Activated CD8-positive, alpha-beta memory T cell treated with anti-CD3 and anti-CD28 coated beads, Interleukin-2, amount 10 ng/mL, durations not matched to agents 7 days and 5 days (primary cell): Measurements from ENCODE around the gene USP7. TPM values are rescaled to one million over a fixed set of nuclear protein-coding genes. Genes with fewer than 3 reads are reported as not detected.

ENCODE experiments used
- ATAC-seq: fragments of 150-1000 bp; cut with Tn5 transposase; one replicate; pipeline ENCODE4 v1.10.0; 2021; ENCODE audit warnings: moderate library complexity
- CTCF ChIA-PET: fragments of 350-600 bp; sonication (Branson Sonifier 250); formaldehyde crosslinking; loops from one replicate; lab custom pipeline; 2021; ENCODE audit warnings: antibody characterized with exemption; lab: Charles Lee
- DNase-seq: peaks from one replicate; pipeline ENCODE4 v3.0.0-alpha.2; 2020
- H3K27ac Mint-ChIP-seq: one replicate; pipeline ENCODE4 v1.8.0; 2021; ENCODE audit warnings: mild to moderate bottlenecking, mixed read lengths
- H3K27me3 Mint-ChIP-seq: one replicate; pipeline ENCODE4 v1.8.0; 2021; ENCODE audit warnings: mixed read lengths
- H3K36me3 Mint-ChIP-seq: one replicate; pipeline ENCODE4 v1.8.0; 2021; ENCODE audit warnings: mild to moderate bottlenecking, mixed read lengths
- H3K4me1 Mint-ChIP-seq: one replicate; pipeline ENCODE4 v1.8.0; 2021; ENCODE audit warnings: mixed read lengths
- H3K4me3 Mint-ChIP-seq: one replicate; pipeline ENCODE4 v1.8.0; 2021; ENCODE audit warnings: mild to moderate bottlenecking, moderate library complexity, mixed read lengths
- H3K9me3 Mint-ChIP-seq: one replicate; pipeline ENCODE4 v1.8.0; 2022; ENCODE audit warnings: low read depth, mixed read lengths
- total RNA-seq, 2 experiments: library from RNA; stranded (reverse); gene quantifications; one replicate each; pipeline ENCODE4 v1.2.3, GENCODE V29; 2021

Gene USP7
- total RNA-seq, 2 experiments from 2014 or later = 159 to 179 TPM

- DNase-seq (no peak), ATAC-seq (no peak)
- no peaks in the 10 kb centered on the region for H3K9me3 Mint-ChIP-seq
- H3K4me1 Mint-ChIP-seq = peaks cover 31% of the 10 kb centered on the region
- H3K27ac Mint-ChIP-seq = peak overlapping the region; percentile 28
- CTCF ChIA-PET = interaction anchor here (0.7 to 1.6 kb wide), 5 partner anchors 27 to 100 kb away, joined by 3 to 8 read pairs (median 4); no protein-coding TSS in a partner anchor
- no peak overlapping the region for H3K4me3 Mint-ChIP-seq
- peaks cover 62% of the 10 kb centered on the region for H3K36me3 Mint-ChIP-seq
- H3K27me3 Mint-ChIP-seq = no peaks in the 10 kb centered on the region
These were observed 54.8 kb downstream of the USP7 start for GRCh38 chr16:8908810-8909468.

- Mint-ChIP-seq H3K36me3 (peaks cover 68% of the 10 kb centered on the region), H3K4me3 (no peak overlapping the region), H3K27ac (no peak overlapping the region), H3K27me3 (no peaks in the 10 kb centered on the region), H3K4me1 (peaks cover 22% of the 10 kb centered on the region), H3K9me3 (no peaks in the 10 kb centered on the region)
- CTCF ChIA-PET = interaction anchor here (1.0 to 2.5 kb wide), 3 partner anchors 9 to 102 kb away, joined by 3 to 8 read pairs (median 4); no protein-coding TSS in a partner anchor
- ATAC-seq = no peak
- DNase-seq = no peak
These were observed 56.6 kb downstream of the USP7 start for GRCh38 chr16:8907096-8907495.

DNA sequence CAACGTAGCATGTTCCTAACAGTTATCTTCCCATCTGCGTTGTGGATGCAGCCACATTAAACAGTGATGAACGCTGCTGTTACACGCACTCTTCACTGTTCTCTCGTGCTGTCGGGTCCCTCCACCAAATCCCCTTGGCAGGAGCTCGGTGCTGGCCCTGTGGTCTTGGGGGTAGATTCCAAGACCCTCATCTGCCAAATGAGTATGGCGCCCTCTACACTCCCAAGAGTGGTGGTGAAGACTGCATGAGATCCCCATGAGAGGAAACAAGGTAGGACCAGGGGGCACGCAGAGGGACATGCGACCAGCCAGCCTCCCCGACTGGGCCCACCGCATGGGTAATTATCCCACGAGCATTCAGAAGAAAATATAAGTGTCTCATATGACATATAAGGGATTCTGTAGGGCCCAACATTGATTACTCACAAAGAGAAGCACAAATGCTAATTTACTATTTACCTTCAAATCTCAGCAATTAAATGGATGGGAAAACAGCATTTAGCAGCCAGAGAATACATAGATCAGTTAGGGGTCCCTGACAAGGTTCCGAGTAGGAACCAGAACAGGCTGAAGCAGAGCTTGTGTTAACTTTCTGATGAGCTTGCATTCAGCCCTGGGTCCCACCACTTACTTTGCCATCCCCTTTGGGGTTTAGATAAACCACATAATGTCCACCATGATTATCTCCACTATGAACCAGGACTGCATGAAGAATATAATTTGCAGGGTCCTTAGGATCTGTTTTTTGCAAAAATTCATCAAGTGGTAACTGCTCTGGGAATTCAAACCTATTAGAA lies 57.7 kb downstream of the USP7 start:
- H3K36me3 Mint-ChIP-seq = peaks cover 69% of the 10 kb centered on the region
- H3K27ac Mint-ChIP-seq = peak overlapping the region; percentile 19
- CTCF ChIA-PET = interaction anchor here (1.0 to 2.5 kb wide), 4 partner anchors 9 to 144 kb away, joined by 3 to 8 read pairs (median 4); no protein-coding TSS in a partner anchor
- H3K27me3 Mint-ChIP-seq = no peaks in the 10 kb centered on the region
- ATAC-seq (no peak), DNase-seq (no peak)
- no peaks in the 10 kb centered on the region for H3K9me3 Mint-ChIP-seq
- H3K4me1 Mint-ChIP-seq = peaks cover 13% of the 10 kb centered on the region
- H3K4me3 Mint-ChIP-seq = no peak overlapping the region

DNA sequence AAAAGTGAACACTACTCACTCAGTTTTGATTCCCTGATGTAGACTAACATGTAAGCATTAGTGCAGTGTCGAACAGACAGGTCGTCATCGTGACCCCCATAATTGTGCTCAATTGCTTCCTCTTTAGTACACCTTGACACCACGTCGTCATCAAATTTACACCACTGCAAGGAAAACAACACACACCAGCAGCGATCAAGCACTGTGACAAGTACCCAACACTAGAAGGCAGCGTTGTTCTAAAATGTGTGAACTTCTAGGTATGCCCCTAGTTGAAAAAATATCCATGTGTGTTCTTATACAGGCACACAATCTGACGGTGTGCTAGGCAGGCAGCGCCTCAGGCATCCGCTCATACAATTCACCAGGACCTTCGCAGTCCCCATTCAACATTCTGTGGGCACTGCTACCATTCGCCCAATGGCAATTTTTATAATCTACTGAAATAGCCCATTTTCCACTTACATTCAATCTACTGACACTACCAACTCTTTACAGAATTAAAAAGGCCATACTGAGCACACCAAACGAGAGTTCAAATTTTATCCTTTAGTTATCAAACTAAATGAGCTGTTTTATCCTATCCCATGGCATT lies 58.4 kb downstream of the USP7 start:
- Mint-ChIP-seq H3K9me3 (no peaks in the 10 kb centered on the region), H3K36me3 (peaks cover 69% of the 10 kb centered on the region), H3K4me1 (peaks cover 6% of the 10 kb centered on the region), H3K27me3 (no peaks in the 10 kb centered on the region), H3K27ac (no peak overlapping the region), H3K4me3 (no peak overlapping the region)
- DNase-seq = no peak
- CTCF ChIA-PET = interaction anchor here (1.0 to 2.5 kb wide), 4 partner anchors 9 to 145 kb away, joined by 3 to 8 read pairs (median 4); no protein-coding TSS in a partner anchor
- peak; percentile 67 for ATAC-seq

DNA sequence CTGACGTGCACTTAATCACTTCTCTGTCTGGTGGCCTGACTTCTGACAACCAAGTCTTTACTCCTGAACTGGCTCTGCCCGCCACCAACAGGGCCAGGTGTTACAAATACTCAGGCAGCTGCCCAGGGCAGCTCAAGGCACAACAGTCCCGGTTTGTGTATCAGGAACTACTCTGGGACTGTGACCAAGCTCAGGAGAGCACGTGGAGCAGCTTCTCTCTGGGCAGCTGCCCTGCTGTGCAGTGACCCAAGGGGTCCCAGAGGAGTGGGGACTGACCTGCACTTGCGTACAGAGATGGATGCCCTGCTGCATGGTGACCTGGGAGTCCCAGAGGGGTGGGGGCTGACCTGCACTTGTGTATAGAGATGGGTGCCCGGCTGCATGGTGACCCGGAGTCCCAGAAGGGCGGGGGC lies 59.7 kb downstream of the USP7 start:
- H3K4me1 Mint-ChIP-seq = peaks cover 4% of the 10 kb centered on the region
- H3K9me3 Mint-ChIP-seq = no peaks in the 10 kb centered on the region
- H3K4me3 Mint-ChIP-seq = no peak overlapping the region
- H3K36me3 Mint-ChIP-seq = peaks cover 75% of the 10 kb centered on the region
- H3K27me3 Mint-ChIP-seq = no peaks in the 10 kb centered on the region
- no peak for ATAC-seq
- DNase-seq = no peak
- CTCF ChIA-PET = interaction anchor here (0.7 to 1.2 kb wide), 3 partner anchors 32 to 231 kb away, joined by 3 to 5 read pairs (median 4); no protein-coding TSS in a partner anchor
- no peak overlapping the region for H3K27ac Mint-ChIP-seq

GRCh38 chr16:8903004-8903403 lies 60.7 kb downstream of the USP7 start:
- no peak for ATAC-seq
- no peak overlapping the region for H3K27ac Mint-ChIP-seq

GRCh38 chr16:8901320-8901861 lies 62.3 kb downstream of the USP7 start:
- no peaks in the 10 kb centered on the region for H3K27me3 Mint-ChIP-seq
- ATAC-seq (no peak), DNase-seq (no peak)
- H3K4me3 Mint-ChIP-seq = no peak overlapping the region
- CTCF ChIA-PET = interaction anchor here (1.6 to 3.2 kb wide), 4 partner anchors 11 to 107 kb away, joined by 3 to 11 read pairs (median 8); no protein-coding TSS in a partner anchor
- H3K27ac Mint-ChIP-seq = no peak overlapping the region
- peaks cover 80% of the 10 kb centered on the region for H3K36me3 Mint-ChIP-seq
- no peaks in the 10 kb centered on the region for H3K4me1 Mint-ChIP-seq
- H3K9me3 Mint-ChIP-seq = no peaks in the 10 kb centered on the region

More at GRCh38 chr16:8903004-8903403, 60.7 kb downstream of the USP7 start:
- no peak for DNase-seq
- Mint-ChIP-seq H3K36me3 (peaks cover 76% of the 10 kb centered on the region), H3K4me1 (peaks cover 2% of the 10 kb centered on the region), H3K4me3 (no peak overlapping the region), H3K9me3 (no peaks in the 10 kb centered on the region), H3K27me3 (no peaks in the 10 kb centered on the region)
- CTCF ChIA-PET = no interaction called here

DNA sequence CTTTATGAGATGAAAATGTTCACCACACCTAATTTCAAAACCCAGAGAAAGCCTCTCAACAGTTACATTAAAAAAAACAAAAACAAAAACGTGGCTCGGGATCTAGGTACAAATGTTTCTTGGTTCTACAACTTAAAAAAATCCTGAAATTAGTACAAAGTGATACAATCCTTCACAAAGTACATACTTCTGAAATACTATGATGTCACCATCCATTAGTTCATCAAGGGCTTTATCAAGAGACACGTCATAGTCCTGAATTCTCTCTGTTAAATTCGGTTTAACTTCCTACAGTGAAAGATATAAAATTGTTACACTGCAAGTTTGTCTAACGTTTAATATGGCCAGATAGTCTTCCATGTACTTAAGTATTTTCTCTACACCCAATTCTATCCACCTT lies 63.4 kb downstream of the USP7 start:
- CTCF ChIA-PET = interaction anchor here (1.6 to 3.2 kb wide), 4 partner anchors 12 to 108 kb away, joined by 3 to 11 read pairs (median 8); no protein-coding TSS in a partner anchor
- no peak for DNase-seq
- no peaks in the 10 kb centered on the region for H3K27me3 Mint-ChIP-seq
- H3K9me3 Mint-ChIP-seq = no peaks in the 10 kb centered on the region
- H3K27ac Mint-ChIP-seq = no peak overlapping the region
- no peaks in the 10 kb centered on the region for H3K4me1 Mint-ChIP-seq
- peaks cover 74% of the 10 kb centered on the region for H3K36me3 Mint-ChIP-seq
- no peak for ATAC-seq
- H3K4me3 Mint-ChIP-seq = no peak overlapping the region

DNA sequence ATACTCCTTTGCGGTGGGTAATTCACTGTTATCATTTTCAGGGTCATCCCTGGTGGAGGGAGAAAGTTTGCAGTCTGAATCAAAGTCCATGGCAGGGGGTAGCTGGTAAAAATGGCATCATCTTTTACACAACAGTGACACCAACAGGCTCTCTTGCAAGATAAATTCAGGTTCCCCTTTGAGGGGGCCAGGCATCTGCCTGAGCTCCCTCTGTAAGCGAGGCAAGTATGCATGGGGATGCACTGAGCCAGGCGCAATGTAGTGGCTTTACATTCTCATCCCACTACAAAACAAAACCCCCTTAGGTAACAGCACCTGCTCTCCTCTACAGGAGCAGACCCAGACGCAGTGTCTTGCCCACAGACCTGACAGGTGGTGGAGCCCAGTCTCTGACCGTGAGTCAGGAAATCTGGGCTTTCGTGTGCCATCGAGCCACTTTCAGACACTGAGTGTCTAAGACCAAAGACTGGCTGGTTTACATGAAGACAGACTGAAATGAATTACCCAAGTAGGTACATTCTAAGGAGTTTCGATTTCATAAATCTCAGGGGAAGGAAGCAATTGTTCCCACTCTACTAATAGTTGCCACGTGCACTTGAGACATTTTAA lies 63.9 kb downstream of the USP7 start:
- H3K27me3 Mint-ChIP-seq = no peaks in the 10 kb centered on the region
- no peak overlapping the region for H3K27ac Mint-ChIP-seq
- H3K4me1 Mint-ChIP-seq = no peaks in the 10 kb centered on the region
- H3K4me3 Mint-ChIP-seq = no peak overlapping the region
- no peaks in the 10 kb centered on the region for H3K9me3 Mint-ChIP-seq
- CTCF ChIA-PET = interaction anchor here (1.6 to 3.2 kb wide), 4 partner anchors 12 to 109 kb away, joined by 3 to 11 read pairs (median 8); no protein-coding TSS in a partner anchor
- DNase-seq (no peak), ATAC-seq (no peak)
- H3K36me3 Mint-ChIP-seq = peaks cover 74% of the 10 kb centered on the region

DNA sequence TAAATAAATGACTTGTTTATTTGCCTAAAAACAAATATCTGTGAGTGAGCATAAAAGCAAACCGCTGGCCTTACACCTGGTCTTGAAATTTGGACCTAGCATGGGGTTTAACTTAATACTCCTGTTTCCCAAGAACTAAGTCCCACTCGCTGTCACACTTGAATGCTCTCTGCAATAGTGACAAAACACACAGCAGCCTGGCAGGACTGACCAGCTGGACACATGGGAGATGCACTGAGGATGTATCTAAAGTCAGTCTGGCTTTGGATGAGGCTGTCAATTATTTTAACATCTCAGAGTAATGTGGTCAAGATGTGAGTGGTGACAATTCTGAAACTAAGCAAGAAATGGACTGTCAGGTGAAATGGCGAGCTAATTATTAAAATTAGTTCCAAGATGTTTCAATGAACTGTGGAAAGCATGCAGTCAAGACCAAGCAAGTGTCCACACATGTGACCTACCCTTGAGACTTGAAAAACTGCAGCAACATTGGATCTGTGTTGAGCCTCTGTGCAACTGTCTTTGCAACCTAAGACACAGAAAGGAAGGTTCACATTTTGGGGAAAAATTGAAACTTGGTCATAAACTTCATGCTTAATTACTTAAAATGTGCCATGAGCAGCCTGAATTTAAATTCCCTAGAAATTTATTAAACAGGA lies 64.9 kb downstream of the USP7 start:
- Mint-ChIP-seq H3K4me1 (no peaks in the 10 kb centered on the region), H3K4me3 (no peak overlapping the region), H3K9me3 (no peaks in the 10 kb centered on the region), H3K27me3 (no peaks in the 10 kb centered on the region), H3K27ac (no peak overlapping the region), H3K36me3 (peaks cover 78% of the 10 kb centered on the region)
- no peak for ATAC-seq
- no peak for DNase-seq
- CTCF ChIA-PET = interaction anchor here (1.0 to 3.2 kb wide), 2 partner anchors 37 to 38 kb away, joined by 5 to 11 read pairs; no protein-coding TSS in a partner anchor

DNA sequence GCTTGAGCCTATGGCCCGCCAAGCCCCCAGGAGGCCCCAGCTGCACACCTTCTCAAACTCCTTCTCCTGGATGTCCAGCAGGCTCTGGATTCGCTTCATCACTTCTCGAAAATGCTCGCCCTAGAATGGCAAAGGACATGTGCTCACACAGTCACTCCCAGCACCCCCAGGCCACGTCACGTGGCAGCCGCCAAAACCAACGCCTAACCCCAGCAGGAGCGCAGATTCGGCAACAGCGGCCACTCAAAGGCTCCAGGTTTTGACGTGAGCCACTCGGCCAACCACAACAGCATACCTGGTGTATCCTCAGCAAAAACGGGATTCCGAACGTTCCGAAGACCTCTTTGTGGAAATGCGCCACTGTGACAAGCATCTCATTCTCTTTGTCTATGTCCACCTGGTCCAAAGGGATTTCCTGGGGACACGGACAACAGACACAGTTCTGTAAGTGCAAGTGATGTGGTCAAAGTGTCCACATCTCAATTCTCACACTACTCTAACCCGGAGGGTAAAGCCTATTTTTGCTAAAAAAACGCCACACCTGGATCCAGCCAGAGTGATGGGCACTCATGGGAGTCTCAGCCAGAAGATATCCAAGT lies 68.9 kb downstream of the USP7 start:
- H3K27ac Mint-ChIP-seq = no peak overlapping the region
- no peak for DNase-seq
- H3K4me3 Mint-ChIP-seq = no peak overlapping the region
- peaks cover 18% of the 10 kb centered on the region for H3K4me1 Mint-ChIP-seq
- ATAC-seq = no peak
- peaks cover 65% of the 10 kb centered on the region for H3K36me3 Mint-ChIP-seq
- no peaks in the 10 kb centered on the region for H3K9me3 Mint-ChIP-seq
- no peaks in the 10 kb centered on the region for H3K27me3 Mint-ChIP-seq
- CTCF ChIA-PET = interaction anchor here (0.7 to 1.7 kb wide), 4 partner anchors 14 to 240 kb away, joined by 3 to 6 read pairs (median 4); no protein-coding TSS in a partner anchor
